Liver (tissue), 3 donors: ENCODE measurements around the gene PPP6R2.

ENCODE experiments used
- ATF3 ChIP-seq: IDR thresholded peaks from 2 replicates; pipeline ENCODE4 v1.6.1; 2016; ENCODE audit warnings: antibody characterized with exemption
- CTCF ChIP-seq: fragments of 150-350 bp; IDR thresholded peaks from 2 replicates; pipeline ENCODE4 v1.5.1; 2017; ENCODE audit warnings: improper control_type of control experiment, low read depth, low read length; ENCODE audit not compliant: missing input control
- EGR1 ChIP-seq, 2 donors: IDR thresholded peaks; 2 replicates each; pipeline ENCODE4 v1.6.1; 2016 to 2018; ENCODE audit warnings: antibody characterized with exemption in 2 of 2, low read depth in 2 of 2
- FOXA1 ChIP-seq: IDR thresholded peaks from 2 replicates; pipeline ENCODE4 v1.6.1; 2016; ENCODE audit warnings: antibody characterized with exemption
- HNF4A ChIP-seq, 2 donors: conservative IDR thresholded peaks; 2 replicates each; pipeline ENCODE4 v1.6.1; 2016; ENCODE audit warnings: antibody characterized with exemption in 2 of 2, mild to moderate bottlenecking in 2 of 2
- HNF4G ChIP-seq: IDR thresholded peaks from 2 replicates; pipeline ENCODE4 v1.6.1; 2016; ENCODE audit warnings: antibody characterized with exemption
- JUND ChIP-seq, 2 donors: IDR thresholded peaks; 2 replicates each; pipeline ENCODE4 v1.6.1; 2016; ENCODE audit warnings: antibody characterized with exemption in 2 of 2
- MAX ChIP-seq: IDR thresholded peaks from 2 replicates; pipeline ENCODE4 v1.6.1; 2016; ENCODE audit warnings: antibody characterized with exemption
- NR2F2 ChIP-seq: IDR thresholded peaks from 2 replicates; pipeline ENCODE4 v1.6.1; 2016; ENCODE audit warnings: antibody characterized with exemption
- RAD21 ChIP-seq, 2 donors: IDR thresholded peaks; 2 replicates each; pipeline ENCODE4 v1.6.1; 2016; ENCODE audit warnings: antibody characterized with exemption in 2 of 2, mild to moderate bottlenecking in 2 of 2
- REST ChIP-seq: IDR thresholded peaks from 2 replicates; pipeline ENCODE4 v1.6.1; 2016; ENCODE audit warnings: antibody characterized with exemption, mild to moderate bottlenecking
- SP1 ChIP-seq: IDR thresholded peaks from 2 replicates; pipeline ENCODE4 v1.6.1; 2018; ENCODE audit warnings: antibody characterized with exemption, mild to moderate bottlenecking
- TAF1 ChIP-seq: conservative IDR thresholded peaks from 2 replicates; pipeline ENCODE4 v1.6.1; 2016; ENCODE audit warnings: antibody characterized with exemption, mild to moderate bottlenecking
- YY1 ChIP-seq: IDR thresholded peaks from 2 replicates; pipeline ENCODE4 v1.6.1; 2016; ENCODE audit warnings: antibody characterized with exemption, mild to moderate bottlenecking
- donor health status: healthy.
- donor health status: healthy.

- peak; percentile 59 for TF ChIP-seq SP1
- TF ChIP-seq CTCF, result no peak
- TF ChIP-seq EGR1 (IDR thresholded peaks at IDR 0.05; ENCODE audit: low read depth in 2 of 2), result no peak
- no peak for TF ChIP-seq TAF1
- TF ChIP-seq REST, result no peak
- TF ChIP-seq ATF3, result no peak
- TF ChIP-seq YY1, result peak; percentile 37
- TF ChIP-seq HNF4A (conservative IDR thresholded peaks at IDR 0.05), result peak in 1 of 2 donors; percentile 61
- TF ChIP-seq MAX, result peak; percentile 64
- TF ChIP-seq RAD21 (IDR thresholded peaks at IDR 0.05), result peak in 1 of 2 donors; percentile 16
- TF ChIP-seq JUND (IDR thresholded peaks at IDR 0.05), result peak in 1 of 2 donors; percentile 26
- no peak for TF ChIP-seq FOXA1
- TF ChIP-seq NR2F2, result no peak
- no peak for TF ChIP-seq HNF4G
These were observed 60.6 kb downstream of the PPP6R2 start for GRCh38 chr22:50403701-50404101.
